ENCODE measurements around the gene ARHGAP15. TPM values are rescaled to one million over a fixed set of nuclear protein-coding genes. Genes with fewer than 3 reads are reported as not detected.

The ARHGAP15 gene
- polyA plus RNA-seq, 1 experiment = not detected

- Histone ChIP-seq H3K4me3 (ENCODE audit: low read depth, low read length) (no peak overlapping the region), H3K36me3 (ENCODE audit: control insufficient read depth, insufficient read depth, low read length) (no peaks in the 10 kb centered on the region), H3K27me3 (ENCODE audit: control insufficient read depth, insufficient read depth, low read length) (no peaks in the 10 kb centered on the region)
- no peak for TF ChIP-seq CTCF (IDR thresholded peaks at IDR 0.05; ENCODE audit: insufficient read depth, low read depth, low read length)
- CTCF ChIA-PET = interaction anchor here (0.9 kb wide), 2 partner anchors 12 to 208 kb away, joined by 3 read pairs; no protein-coding TSS in a partner anchor
- POLR2A ChIA-PET = no interaction called here
- DNase-seq (ENCODE audit: low read depth) = no peak
These were observed 589.5 kb downstream of the ARHGAP15 start for GRCh38 chr2:143718745-143719144.

GRCh38 chr2:143719406-143719805 lies 590.2 kb downstream of the ARHGAP15 start:
- no peaks in the 10 kb centered on the region for H3K36me3 ChIP-seq (ENCODE audit: control insufficient read depth, insufficient read depth, low read length)
- no peaks in the 10 kb centered on the region for H3K27me3 ChIP-seq (ENCODE audit: control insufficient read depth, insufficient read depth, low read length)
- no peak for TF ChIP-seq CTCF (IDR thresholded peaks at IDR 0.05; ENCODE audit: insufficient read depth, low read depth, low read length)
- ChIA-PET POLR2A (no interaction called here), CTCF (no interaction called here)
- H3K4me3 ChIP-seq (ENCODE audit: low read depth, low read length) = no peak overlapping the region
- no peak for DNase-seq (ENCODE audit: low read depth)

- TF ChIP-seq CTCF (IDR thresholded peaks at IDR 0.05; ENCODE audit: insufficient read depth, low read depth, low read length) = no peak
- H3K27me3 ChIP-seq (ENCODE audit: control insufficient read depth, insufficient read depth, low read length) = no peaks in the 10 kb centered on the region
- POLR2A ChIA-PET = no interaction called here
- H3K4me3 ChIP-seq (ENCODE audit: low read depth, low read length) = no peak overlapping the region
- no peaks in the 10 kb centered on the region for H3K36me3 ChIP-seq (ENCODE audit: control insufficient read depth, insufficient read depth, low read length)
- CTCF ChIA-PET = no interaction called here
- DNase-seq (ENCODE audit: low read depth) = no peak
These were observed 591.0 kb downstream of the ARHGAP15 start for GRCh38 chr2:143720095-143720664.

- CTCF ChIA-PET = interaction anchor here (0.6 kb wide), 1 partner anchor 10 kb away, joined by 4 read pairs; no protein-coding TSS in a partner anchor
- no peak for TF ChIP-seq CTCF (IDR thresholded peaks at IDR 0.05; ENCODE audit: insufficient read depth, low read depth, low read length)
- H3K27me3 ChIP-seq (ENCODE audit: control insufficient read depth, insufficient read depth, low read length) = no peaks in the 10 kb centered on the region
- DNase-seq (ENCODE audit: low read depth) = no peak
- H3K4me3 ChIP-seq (ENCODE audit: low read depth, low read length) = no peak overlapping the region
- POLR2A ChIA-PET = no interaction called here
- no peaks in the 10 kb centered on the region for H3K36me3 ChIP-seq (ENCODE audit: control insufficient read depth, insufficient read depth, low read length)
These were observed 596.2 kb downstream of the ARHGAP15 start for GRCh38 chr2:143725400-143725799.

- ChIA-PET POLR2A (no interaction called here), CTCF (interaction anchor here (0.6 kb wide), 1 partner anchor 10 kb away, joined by 4 read pairs; no protein-coding TSS in a partner anchor)
- H3K4me3 ChIP-seq (ENCODE audit: low read depth, low read length) = no peak overlapping the region
- no peak for DNase-seq (ENCODE audit: low read depth)
- H3K36me3 ChIP-seq (ENCODE audit: control insufficient read depth, insufficient read depth, low read length) = no peaks in the 10 kb centered on the region
- no peak for TF ChIP-seq CTCF (IDR thresholded peaks at IDR 0.05; ENCODE audit: insufficient read depth, low read depth, low read length)
- no peaks in the 10 kb centered on the region for H3K27me3 ChIP-seq (ENCODE audit: control insufficient read depth, insufficient read depth, low read length)
These were observed 597.1 kb downstream of the ARHGAP15 start for GRCh38 chr2:143726151-143726845.
